HEK293 (cell line): ENCODE measurements around the gene SAMD4B.

Experiments used
- CTCF ChIA-PET: fragments of 350-600 bp; formaldehyde crosslinking; extraction: SDS; loops from one replicate; lab custom pipeline; 2021; ENCODE audit warnings: antibody characterized with exemption; lab: Yijun Ruan, JAX
- POLR2A ChIA-PET: fragments of 300-600 bp; formaldehyde crosslinking; extraction: SDS; loops from one replicate; lab custom pipeline; 2020; ENCODE audit warnings: antibody characterized with exemption, inconsistent platforms; lab: Yijun Ruan, JAX
- H3K27ac ChIP-seq: fragments of 200-500 bp; sonication (Bioruptor generic); 2 replicates; pipeline ENCODE4 v1.5.1; 2014; ENCODE audit warnings: low read depth, low read length, control low read depth, inconsistent platforms; ENCODE audit errors: extremely low read depth
- H3K36me3 ChIP-seq, 2 experiments: fragments of 200-500 bp in 1 of 2; sonication (Bioruptor generic) in 1 of 2; 1 replicate in 1 of 2; 2 replicates in 1 of 2; pipeline ENCODE4 v1.5.1; 2014 to 2017; ENCODE audit warnings: inconsistent platforms in 2 of 2, low read length in 2 of 2; ENCODE audit not compliant: control insufficient read depth in 2 of 2, insufficient read depth in 1 of 2
- H3K4me1 ChIP-seq: fragments of 200-500 bp; sonication (Bioruptor generic); 2 replicates; pipeline ENCODE4 v1.5.1; 2014; ENCODE audit warnings: mild to moderate bottlenecking, low read length, inconsistent platforms; ENCODE audit not compliant: control insufficient read depth, insufficient read depth
- H3K4me3 ChIP-seq: 2 replicates; pipeline ENCODE4 v1.5.1; 2011; ENCODE audit warnings: low read depth, mild to moderate bottlenecking, control low read depth, low read length, moderate library complexity
- H3K9me3 ChIP-seq: fragments of 200-500 bp; sonication (Bioruptor generic); 2 replicates; pipeline ENCODE4 v1.5.1; 2014; ENCODE audit warnings: low read depth, low read length, inconsistent platforms; ENCODE audit not compliant: control insufficient read depth, insufficient read depth
- EGR2 ChIP-seq: fragments of 450-650 bp; formaldehyde crosslinking; IDR thresholded peaks from 2 replicates; pipeline ENCODE4 v1.5.1; 2016; ENCODE audit warnings: low read depth, missing biosample characterization, missing genetic modification characterization
- KLF9 ChIP-seq: fragments of 450-650 bp; formaldehyde crosslinking; IDR thresholded peaks from 2 replicates; pipeline ENCODE4 v1.5.1; 2016; ENCODE audit warnings: missing biosample characterization, missing genetic modification characterization, low read depth
- MYNN ChIP-seq: fragments of 450-650 bp; formaldehyde crosslinking; IDR thresholded peaks from 2 replicates; pipeline ENCODE4 v1.5.1; 2016; ENCODE audit warnings: missing biosample characterization, missing genetic modification characterization, borderline replicate concordance
- OSR2 ChIP-seq: fragments of 450-650 bp; formaldehyde crosslinking; IDR thresholded peaks from 2 replicates; pipeline ENCODE4 v1.5.1; 2016; ENCODE audit warnings: missing biosample characterization, missing genetic modification characterization
- OVOL3 ChIP-seq: fragments of 450-650 bp; formaldehyde crosslinking; IDR thresholded peaks from 2 replicates; pipeline ENCODE4 v1.5.1; 2016; ENCODE audit warnings: missing biosample characterization, missing genetic modification characterization
- SCRT1 ChIP-seq: fragments of 450-650 bp; formaldehyde crosslinking; IDR thresholded peaks from 2 replicates; pipeline ENCODE4 v1.5.1; 2016; ENCODE audit warnings: missing biosample characterization, missing genetic modification characterization, borderline replicate concordance
- WT1 ChIP-seq: fragments of 450-650 bp; formaldehyde crosslinking; IDR thresholded peaks from 2 replicates; pipeline ENCODE4 v1.5.1; 2016; ENCODE audit warnings: missing biosample characterization, missing genetic modification characterization
- YY2 ChIP-seq: fragments of 450-650 bp; formaldehyde crosslinking; IDR thresholded peaks from 2 replicates; pipeline ENCODE4 v1.5.1; 2016; ENCODE audit warnings: missing biosample characterization, missing genetic modification characterization
- ZBTB20 ChIP-seq: fragments of 450-650 bp; formaldehyde crosslinking; IDR thresholded peaks from 2 replicates; pipeline ENCODE4 v1.5.1; 2016; ENCODE audit warnings: missing biosample characterization, missing genetic modification characterization
- ZBTB48 ChIP-seq: fragments of 450-650 bp; formaldehyde crosslinking; IDR thresholded peaks from 2 replicates; pipeline ENCODE4 v1.5.1; 2016; ENCODE audit warnings: missing biosample characterization, missing genetic modification characterization
- ZFHX2 ChIP-seq: fragments of 450-650 bp; formaldehyde crosslinking; conservative IDR thresholded peaks from 2 replicates; pipeline ENCODE4 v1.5.1; 2016; ENCODE audit warnings: missing biosample characterization, missing genetic modification characterization
- ZNF155 ChIP-seq: fragments of 450-650 bp; formaldehyde crosslinking; IDR thresholded peaks from 2 replicates; pipeline ENCODE4 v1.5.1; 2016; ENCODE audit warnings: missing biosample characterization, missing genetic modification characterization
- ZNF2 ChIP-seq: fragments of 450-650 bp; formaldehyde crosslinking; IDR thresholded peaks from 2 replicates; pipeline ENCODE4 v1.5.1; 2016; ENCODE audit warnings: missing biosample characterization, missing genetic modification characterization
- ZNF623 ChIP-seq: fragments of 450-650 bp; formaldehyde crosslinking; IDR thresholded peaks from 2 replicates; pipeline ENCODE4 v1.5.1; 2016; ENCODE audit warnings: missing biosample characterization, missing genetic modification characterization
- ZNF660 ChIP-seq: fragments of 450-650 bp; IDR thresholded peaks from 2 replicates; pipeline ENCODE4 v1.5.1; 2018; ENCODE audit warnings: missing biosample characterization, mild to moderate bottlenecking, missing genetic modification characterization
- ZNF777 ChIP-seq: fragments of 450-650 bp; formaldehyde crosslinking; IDR thresholded peaks from 2 replicates; pipeline ENCODE4 v1.5.1; 2017; ENCODE audit warnings: missing biosample characterization, missing genetic modification characterization, borderline replicate concordance
- ZNF791 ChIP-seq: fragments of 450-650 bp; formaldehyde crosslinking; IDR thresholded peaks from 2 replicates; pipeline ENCODE4 v1.5.1; 2016; ENCODE audit warnings: missing biosample characterization, missing genetic modification characterization
- ZNF837 ChIP-seq: fragments of 450-650 bp; formaldehyde crosslinking; IDR thresholded peaks from 2 replicates; pipeline ENCODE4 v1.5.1; 2016; ENCODE audit warnings: missing biosample characterization, missing genetic modification characterization
- TF ChIP-seq, protein P1 (sequence below): fragments of 450-650 bp; formaldehyde crosslinking; IDR thresholded peaks from 2 replicates; pipeline ENCODE4 v1.5.1; 2016; ENCODE audit warnings: missing biosample characterization, missing genetic modification characterization, borderline replicate concordance
- TF ChIP-seq, protein P2 (sequence below): fragments of 450-650 bp; formaldehyde crosslinking; IDR thresholded peaks from 2 replicates; pipeline ENCODE4 v1.5.1; 2016; ENCODE audit warnings: missing biosample characterization, missing genetic modification characterization
- TF ChIP-seq, protein P3 (sequence below): fragments of 450-650 bp; formaldehyde crosslinking; IDR thresholded peaks from 2 replicates; pipeline ENCODE4 v1.5.1; 2016; ENCODE audit warnings: missing biosample characterization, missing genetic modification characterization
- TF ChIP-seq, protein P4 (sequence below): fragments of 450-650 bp; formaldehyde crosslinking; IDR thresholded peaks from 2 replicates; pipeline ENCODE4 v1.5.1; 2017; ENCODE audit warnings: missing biosample characterization, missing genetic modification characterization
- TF ChIP-seq, protein P5 (sequence below): fragments of 450-650 bp; formaldehyde crosslinking; IDR thresholded peaks from 2 replicates; pipeline ENCODE4 v1.5.1; 2017; ENCODE audit warnings: missing biosample characterization, missing genetic modification characterization

SAMD4B gene

DNA sequence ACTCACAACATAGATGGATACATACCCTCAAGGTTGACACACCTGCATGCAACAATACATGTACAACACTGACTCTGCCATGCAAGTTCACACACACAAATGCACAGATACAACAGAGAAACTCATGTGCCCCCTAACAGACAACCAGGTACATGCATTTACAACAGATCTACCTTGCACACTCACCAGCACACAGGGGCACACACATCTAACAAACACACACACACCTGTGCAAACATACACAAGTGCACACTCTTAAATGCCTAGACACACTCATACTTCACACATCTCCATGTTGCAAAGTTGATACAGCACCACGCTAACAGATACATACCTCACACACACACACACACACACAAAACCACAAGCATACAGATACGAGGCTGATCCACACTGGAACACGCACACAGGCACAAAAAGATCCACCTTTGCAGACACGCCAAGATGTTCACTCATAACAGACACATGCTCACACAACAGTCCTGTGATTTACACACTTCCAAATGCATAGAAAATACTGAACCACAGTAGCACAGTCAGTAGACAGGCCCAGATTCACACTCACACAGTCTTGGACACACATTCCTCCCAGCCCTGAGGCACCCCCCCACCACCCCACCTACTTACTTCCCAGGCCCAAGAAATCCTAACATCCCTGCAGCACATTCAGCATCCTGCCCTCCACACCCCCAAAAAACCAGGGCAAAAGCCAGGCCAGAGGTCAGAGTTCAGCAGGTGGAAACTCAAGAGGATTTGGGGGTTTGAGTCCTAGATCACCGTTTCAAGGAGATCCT is 22.9 kb upstream of the SAMD4B start:
- peak overlapping the region; percentile 96; the same call in 1 of the 2 replicates for H3K27ac ChIP-seq
- ChIA-PET POLR2A (no interaction called here), CTCF (no interaction called here)
- peak overlapping the region; percentile 67 for H3K4me3 ChIP-seq
- H3K4me1 ChIP-seq: peaks cover 9% of the 10 kb centered on the region
- H3K9me3 ChIP-seq: no peaks in the 10 kb centered on the region
- peaks cover 32 to 40% of the 10 kb centered on the region in 2 experiments for H3K36me3 ChIP-seq
- TF ChIP-seq ZBTB48 (tag by site-specific recombination) (peak; percentile 48; the same call in 1 of the 2 replicates), WT1 (no peak), ZNF2 (tag by site-specific recombination) (peak; percentile 91), YY2 (tag by site-specific recombination) (0 out of 2 replicates have a peak, but pooled peaks have one; percentile 56), ZNF837 (tag by site-specific recombination) (peak; percentile 15; the same call in 1 of the 2 replicates), OSR2 (tag by site-specific recombination) (no peak), SCRT1 (peak; percentile 81), ZNF155 (0 out of 2 replicates have a peak, but pooled peaks have one; percentile 68), ZNF791 (0 out of 2 replicates have a peak, but pooled peaks have one; percentile 27), OVOL3 (tag by site-specific recombination) (peak; percentile 44; the same call in 1 of the 2 replicates), ZNF623 (no peak), ZFHX2 (peak; percentile 28; the same call in 1 of the 2 replicates), ZBTB20 (peak; percentile 65), ZNF660 (no peak), MYNN (tag by site-specific recombination) (0 out of 2 replicates have a peak, but pooled peaks have one; percentile 18), KLF9 (tag by site-specific recombination) (peak; percentile 18; the same call in 1 of the 2 replicates), EGR2 (tag by site-specific recombination) (peak; percentile 29; the same call in 1 of the 2 replicates), ZNF777 (tag by site-specific recombination) (peak; percentile 39; the same call in 1 of the 2 replicates)
- TF ChIP-seq, protein P1, sequence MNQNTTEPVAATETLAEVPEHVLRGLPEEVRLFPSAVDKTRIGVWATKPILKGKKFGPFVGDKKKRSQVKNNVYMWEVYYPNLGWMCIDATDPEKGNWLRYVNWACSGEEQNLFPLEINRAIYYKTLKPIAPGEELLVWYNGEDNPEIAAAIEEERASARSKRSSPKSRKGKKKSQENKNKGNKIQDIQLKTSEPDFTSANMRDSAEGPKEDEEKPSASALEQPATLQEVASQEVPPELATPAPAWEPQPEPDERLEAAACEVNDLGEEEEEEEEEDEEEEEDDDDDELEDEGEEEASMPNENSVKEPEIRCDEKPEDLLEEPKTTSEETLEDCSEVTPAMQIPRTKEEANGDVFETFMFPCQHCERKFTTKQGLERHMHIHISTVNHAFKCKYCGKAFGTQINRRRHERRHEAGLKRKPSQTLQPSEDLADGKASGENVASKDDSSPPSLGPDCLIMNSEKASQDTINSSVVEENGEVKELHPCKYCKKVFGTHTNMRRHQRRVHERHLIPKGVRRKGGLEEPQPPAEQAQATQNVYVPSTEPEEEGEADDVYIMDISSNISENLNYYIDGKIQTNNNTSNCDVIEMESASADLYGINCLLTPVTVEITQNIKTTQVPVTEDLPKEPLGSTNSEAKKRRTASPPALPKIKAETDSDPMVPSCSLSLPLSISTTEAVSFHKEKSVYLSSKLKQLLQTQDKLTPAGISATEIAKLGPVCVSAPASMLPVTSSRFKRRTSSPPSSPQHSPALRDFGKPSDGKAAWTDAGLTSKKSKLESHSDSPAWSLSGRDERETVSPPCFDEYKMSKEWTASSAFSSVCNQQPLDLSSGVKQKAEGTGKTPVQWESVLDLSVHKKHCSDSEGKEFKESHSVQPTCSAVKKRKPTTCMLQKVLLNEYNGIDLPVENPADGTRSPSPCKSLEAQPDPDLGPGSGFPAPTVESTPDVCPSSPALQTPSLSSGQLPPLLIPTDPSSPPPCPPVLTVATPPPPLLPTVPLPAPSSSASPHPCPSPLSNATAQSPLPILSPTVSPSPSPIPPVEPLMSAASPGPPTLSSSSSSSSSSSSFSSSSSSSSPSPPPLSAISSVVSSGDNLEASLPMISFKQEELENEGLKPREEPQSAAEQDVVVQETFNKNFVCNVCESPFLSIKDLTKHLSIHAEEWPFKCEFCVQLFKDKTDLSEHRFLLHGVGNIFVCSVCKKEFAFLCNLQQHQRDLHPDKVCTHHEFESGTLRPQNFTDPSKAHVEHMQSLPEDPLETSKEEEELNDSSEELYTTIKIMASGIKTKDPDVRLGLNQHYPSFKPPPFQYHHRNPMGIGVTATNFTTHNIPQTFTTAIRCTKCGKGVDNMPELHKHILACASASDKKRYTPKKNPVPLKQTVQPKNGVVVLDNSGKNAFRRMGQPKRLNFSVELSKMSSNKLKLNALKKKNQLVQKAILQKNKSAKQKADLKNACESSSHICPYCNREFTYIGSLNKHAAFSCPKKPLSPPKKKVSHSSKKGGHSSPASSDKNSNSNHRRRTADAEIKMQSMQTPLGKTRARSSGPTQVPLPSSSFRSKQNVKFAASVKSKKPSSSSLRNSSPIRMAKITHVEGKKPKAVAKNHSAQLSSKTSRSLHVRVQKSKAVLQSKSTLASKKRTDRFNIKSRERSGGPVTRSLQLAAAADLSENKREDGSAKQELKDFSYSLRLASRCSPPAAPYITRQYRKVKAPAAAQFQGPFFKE: peak; percentile 17; the same call in 1 of the 2 replicates
- TF ChIP-seq, protein P2, sequence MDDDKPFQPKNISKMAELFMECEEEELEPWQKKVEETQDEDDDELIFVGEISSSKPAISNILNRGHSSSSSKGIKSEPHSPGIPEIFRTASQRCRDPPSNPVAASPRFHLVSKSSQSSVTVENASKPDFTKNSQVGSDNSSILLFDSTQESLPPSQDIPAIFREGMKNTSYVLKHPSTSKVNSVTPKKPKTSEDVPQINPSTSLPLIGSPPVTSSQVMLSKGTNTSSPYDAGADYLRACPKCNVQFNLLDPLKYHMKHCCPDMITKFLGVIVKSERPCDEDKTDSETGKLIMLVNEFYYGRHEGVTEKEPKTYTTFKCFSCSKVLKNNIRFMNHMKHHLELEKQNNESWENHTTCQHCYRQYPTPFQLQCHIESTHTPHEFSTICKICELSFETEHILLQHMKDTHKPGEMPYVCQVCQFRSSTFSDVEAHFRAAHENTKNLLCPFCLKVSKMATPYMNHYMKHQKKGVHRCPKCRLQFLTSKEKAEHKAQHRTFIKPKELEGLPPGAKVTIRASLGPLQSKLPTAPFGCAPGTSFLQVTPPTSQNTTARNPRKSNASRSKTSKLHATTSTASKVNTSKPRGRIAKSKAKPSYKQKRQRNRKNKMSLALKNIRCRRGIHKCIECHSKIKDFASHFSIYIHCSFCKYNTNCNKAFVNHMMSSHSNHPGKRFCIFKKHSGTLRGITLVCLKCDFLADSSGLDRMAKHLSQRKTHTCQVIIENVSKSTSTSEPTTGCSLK (tag by site-specific recombination): no peak; the same call in 1 of the 2 replicates
- TF ChIP-seq, protein P3, sequence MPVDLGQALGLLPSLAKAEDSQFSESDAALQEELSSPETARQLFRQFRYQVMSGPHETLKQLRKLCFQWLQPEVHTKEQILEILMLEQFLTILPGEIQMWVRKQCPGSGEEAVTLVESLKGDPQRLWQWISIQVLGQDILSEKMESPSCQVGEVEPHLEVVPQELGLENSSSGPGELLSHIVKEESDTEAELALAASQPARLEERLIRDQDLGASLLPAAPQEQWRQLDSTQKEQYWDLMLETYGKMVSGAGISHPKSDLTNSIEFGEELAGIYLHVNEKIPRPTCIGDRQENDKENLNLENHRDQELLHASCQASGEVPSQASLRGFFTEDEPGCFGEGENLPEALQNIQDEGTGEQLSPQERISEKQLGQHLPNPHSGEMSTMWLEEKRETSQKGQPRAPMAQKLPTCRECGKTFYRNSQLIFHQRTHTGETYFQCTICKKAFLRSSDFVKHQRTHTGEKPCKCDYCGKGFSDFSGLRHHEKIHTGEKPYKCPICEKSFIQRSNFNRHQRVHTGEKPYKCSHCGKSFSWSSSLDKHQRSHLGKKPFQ: peak; percentile 66
- TF ChIP-seq, protein P4, sequence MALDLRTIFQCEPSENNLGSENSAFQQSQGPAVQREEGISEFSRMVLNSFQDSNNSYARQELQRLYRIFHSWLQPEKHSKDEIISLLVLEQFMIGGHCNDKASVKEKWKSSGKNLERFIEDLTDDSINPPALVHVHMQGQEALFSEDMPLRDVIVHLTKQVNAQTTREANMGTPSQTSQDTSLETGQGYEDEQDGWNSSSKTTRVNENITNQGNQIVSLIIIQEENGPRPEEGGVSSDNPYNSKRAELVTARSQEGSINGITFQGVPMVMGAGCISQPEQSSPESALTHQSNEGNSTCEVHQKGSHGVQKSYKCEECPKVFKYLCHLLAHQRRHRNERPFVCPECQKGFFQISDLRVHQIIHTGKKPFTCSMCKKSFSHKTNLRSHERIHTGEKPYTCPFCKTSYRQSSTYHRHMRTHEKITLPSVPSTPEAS (tag by site-specific recombination): peak; percentile 94
- TF ChIP-seq, protein P5, sequence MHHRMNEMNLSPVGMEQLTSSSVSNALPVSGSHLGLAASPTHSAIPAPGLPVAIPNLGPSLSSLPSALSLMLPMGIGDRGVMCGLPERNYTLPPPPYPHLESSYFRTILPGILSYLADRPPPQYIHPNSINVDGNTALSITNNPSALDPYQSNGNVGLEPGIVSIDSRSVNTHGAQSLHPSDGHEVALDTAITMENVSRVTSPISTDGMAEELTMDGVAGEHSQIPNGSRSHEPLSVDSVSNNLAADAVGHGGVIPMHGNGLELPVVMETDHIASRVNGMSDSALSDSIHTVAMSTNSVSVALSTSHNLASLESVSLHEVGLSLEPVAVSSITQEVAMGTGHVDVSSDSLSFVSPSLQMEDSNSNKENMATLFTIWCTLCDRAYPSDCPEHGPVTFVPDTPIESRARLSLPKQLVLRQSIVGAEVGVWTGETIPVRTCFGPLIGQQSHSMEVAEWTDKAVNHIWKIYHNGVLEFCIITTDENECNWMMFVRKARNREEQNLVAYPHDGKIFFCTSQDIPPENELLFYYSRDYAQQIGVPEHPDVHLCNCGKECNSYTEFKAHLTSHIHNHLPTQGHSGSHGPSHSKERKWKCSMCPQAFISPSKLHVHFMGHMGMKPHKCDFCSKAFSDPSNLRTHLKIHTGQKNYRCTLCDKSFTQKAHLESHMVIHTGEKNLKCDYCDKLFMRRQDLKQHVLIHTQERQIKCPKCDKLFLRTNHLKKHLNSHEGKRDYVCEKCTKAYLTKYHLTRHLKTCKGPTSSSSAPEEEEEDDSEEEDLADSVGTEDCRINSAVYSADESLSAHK (tag by site-specific recombination): peak; percentile 92
